Measurements from ENCODE around the gene KCNH2.

The KCNH2 gene

DNA sequence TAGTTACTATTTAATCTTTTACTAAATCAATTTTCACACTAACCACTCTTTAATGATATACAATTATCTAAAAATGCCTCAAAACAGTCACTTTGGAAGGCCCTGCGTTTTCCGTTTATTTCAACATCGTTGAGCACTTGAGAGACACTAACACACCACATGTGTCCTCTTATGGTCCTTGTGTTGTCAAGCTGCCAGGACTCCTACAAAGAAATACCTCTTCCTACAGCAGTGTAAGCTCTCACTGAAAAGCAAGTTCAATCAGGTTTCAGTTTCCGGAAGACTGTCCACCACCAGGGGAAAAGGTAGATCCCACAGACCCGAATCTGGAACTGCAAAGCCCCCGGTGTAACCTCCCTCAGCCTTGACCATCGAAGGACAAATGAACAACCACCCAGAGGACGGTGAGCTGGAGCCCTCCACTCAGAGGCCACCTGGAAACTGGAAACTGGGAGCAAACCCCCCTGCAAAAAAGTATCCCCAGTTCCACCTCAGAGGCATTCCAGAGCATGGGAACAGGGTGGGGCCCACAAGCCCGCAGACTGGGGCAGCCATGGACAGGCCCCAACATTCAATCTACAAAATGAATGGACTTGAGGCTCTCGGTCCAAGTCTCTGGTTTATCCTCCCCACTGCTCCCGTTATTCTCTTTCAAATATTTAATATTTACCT, 37.6 kb downstream of the KCNH2 start:
- no peak for DNase-seq
- no peak overlapping the region for H3K4me3 Mint-ChIP-seq
- TF ChIP-seq, protein P1, sequence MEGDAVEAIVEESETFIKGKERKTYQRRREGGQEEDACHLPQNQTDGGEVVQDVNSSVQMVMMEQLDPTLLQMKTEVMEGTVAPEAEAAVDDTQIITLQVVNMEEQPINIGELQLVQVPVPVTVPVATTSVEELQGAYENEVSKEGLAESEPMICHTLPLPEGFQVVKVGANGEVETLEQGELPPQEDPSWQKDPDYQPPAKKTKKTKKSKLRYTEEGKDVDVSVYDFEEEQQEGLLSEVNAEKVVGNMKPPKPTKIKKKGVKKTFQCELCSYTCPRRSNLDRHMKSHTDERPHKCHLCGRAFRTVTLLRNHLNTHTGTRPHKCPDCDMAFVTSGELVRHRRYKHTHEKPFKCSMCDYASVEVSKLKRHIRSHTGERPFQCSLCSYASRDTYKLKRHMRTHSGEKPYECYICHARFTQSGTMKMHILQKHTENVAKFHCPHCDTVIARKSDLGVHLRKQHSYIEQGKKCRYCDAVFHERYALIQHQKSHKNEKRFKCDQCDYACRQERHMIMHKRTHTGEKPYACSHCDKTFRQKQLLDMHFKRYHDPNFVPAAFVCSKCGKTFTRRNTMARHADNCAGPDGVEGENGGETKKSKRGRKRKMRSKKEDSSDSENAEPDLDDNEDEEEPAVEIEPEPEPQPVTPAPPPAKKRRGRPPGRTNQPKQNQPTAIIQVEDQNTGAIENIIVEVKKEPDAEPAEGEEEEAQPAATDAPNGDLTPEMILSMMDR (IDR thresholded peaks at IDR 0.05): no peak
- no peaks in the 10 kb centered on the region for H3K9me3 Mint-ChIP-seq
- peaks cover 29% of the 10 kb centered on the region for H3K27me3 Mint-ChIP-seq (ENCODE audit: low read depth, poor library complexity)
- H3K36me3 Mint-ChIP-seq (ENCODE audit: low read depth): no peaks in the 10 kb centered on the region
- H3K27ac Mint-ChIP-seq: no peak overlapping the region
- H3K4me1 Mint-ChIP-seq: peaks cover 61% of the 10 kb centered on the region

DNA sequence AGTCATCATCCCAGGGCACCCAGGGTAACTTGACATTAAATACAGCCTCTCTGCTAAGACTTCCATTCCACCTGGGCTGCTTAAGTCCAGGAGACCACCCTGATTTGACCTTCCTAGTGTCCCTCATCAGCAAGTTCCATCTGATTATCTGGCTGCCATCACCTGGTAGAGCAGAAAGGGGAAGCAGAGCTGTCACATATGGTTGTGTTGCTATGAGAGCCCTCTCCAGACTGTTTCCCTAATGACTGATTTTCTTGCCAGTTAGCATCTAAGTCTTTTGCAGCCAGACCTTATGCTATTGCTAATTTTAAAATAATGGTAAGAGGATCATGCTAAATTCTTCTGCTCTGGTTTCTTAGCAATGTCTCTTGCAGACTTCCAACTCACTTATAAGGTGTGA, 38.7 kb downstream of the KCNH2 start:
- TF ChIP-seq, protein P1 (IDR thresholded peaks at IDR 0.05): no peak
- peaks cover 50% of the 10 kb centered on the region for H3K4me1 Mint-ChIP-seq
- H3K9me3 Mint-ChIP-seq: no peaks in the 10 kb centered on the region
- peaks cover 28% of the 10 kb centered on the region for H3K27me3 Mint-ChIP-seq (ENCODE audit: low read depth, poor library complexity)
- H3K4me3 Mint-ChIP-seq: no peak overlapping the region
- H3K36me3 Mint-ChIP-seq (ENCODE audit: low read depth): no peaks in the 10 kb centered on the region
- H3K27ac Mint-ChIP-seq: no peak overlapping the region
- no peak for DNase-seq

DNA sequence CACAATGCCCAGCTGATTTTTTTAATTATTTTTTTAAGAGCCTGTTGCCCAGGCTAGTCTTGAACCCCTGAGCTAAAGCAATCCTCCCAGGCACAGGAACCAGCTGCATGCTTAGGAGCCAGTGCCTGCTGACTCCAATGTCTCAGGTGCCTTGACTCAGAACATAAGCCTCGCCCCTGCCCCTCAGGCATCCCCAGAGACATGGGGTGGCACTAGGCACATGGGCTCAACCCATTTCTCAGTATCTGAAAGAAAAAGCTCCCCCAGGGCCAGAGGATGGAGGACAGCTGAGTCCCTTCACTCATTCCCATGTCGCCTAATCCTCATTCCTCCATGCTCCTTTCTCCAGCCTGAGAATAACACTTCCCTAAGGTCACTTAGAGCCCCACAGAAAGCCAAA, 39.1 kb downstream of the KCNH2 start:
- Mint-ChIP-seq H3K4me3 (no peak overlapping the region), H3K36me3 (ENCODE audit: low read depth) (no peaks in the 10 kb centered on the region), H3K4me1 (peaks cover 46% of the 10 kb centered on the region), H3K27me3 (ENCODE audit: low read depth, poor library complexity) (peaks cover 24% of the 10 kb centered on the region), H3K9me3 (no peaks in the 10 kb centered on the region), H3K27ac (no peak overlapping the region)
- TF ChIP-seq, protein P1 (IDR thresholded peaks at IDR 0.05): no peak
- no peak for DNase-seq

DNA sequence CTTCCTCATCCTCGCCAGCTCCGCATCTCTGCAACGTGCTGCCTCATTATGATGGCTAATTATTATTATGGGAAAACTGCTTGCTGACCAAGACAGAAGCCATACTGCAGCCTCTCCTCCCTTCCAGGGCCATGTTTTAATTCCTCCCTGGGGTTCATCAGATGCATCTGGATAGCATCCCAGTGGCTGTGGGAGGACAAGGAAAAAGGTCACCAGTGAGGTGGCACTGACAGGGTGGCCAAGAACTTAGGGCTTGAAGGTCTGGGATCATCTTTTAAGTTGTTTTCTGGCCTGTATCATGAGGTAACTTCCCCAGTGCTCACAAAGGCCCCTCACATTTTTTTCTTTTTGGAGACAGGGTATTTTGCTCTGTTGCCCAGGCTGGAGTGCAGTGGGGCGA, 39.6 kb downstream of the KCNH2 start:
- DNase-seq: no peak
- TF ChIP-seq, protein P1 (IDR thresholded peaks at IDR 0.05): no peak
- Mint-ChIP-seq H3K27me3 (ENCODE audit: low read depth, poor library complexity) (peaks cover 23% of the 10 kb centered on the region), H3K4me3 (no peak overlapping the region), H3K27ac (no peak overlapping the region), H3K9me3 (no peaks in the 10 kb centered on the region), H3K4me1 (peaks cover 45% of the 10 kb centered on the region), H3K36me3 (ENCODE audit: low read depth) (no peaks in the 10 kb centered on the region)

DNA sequence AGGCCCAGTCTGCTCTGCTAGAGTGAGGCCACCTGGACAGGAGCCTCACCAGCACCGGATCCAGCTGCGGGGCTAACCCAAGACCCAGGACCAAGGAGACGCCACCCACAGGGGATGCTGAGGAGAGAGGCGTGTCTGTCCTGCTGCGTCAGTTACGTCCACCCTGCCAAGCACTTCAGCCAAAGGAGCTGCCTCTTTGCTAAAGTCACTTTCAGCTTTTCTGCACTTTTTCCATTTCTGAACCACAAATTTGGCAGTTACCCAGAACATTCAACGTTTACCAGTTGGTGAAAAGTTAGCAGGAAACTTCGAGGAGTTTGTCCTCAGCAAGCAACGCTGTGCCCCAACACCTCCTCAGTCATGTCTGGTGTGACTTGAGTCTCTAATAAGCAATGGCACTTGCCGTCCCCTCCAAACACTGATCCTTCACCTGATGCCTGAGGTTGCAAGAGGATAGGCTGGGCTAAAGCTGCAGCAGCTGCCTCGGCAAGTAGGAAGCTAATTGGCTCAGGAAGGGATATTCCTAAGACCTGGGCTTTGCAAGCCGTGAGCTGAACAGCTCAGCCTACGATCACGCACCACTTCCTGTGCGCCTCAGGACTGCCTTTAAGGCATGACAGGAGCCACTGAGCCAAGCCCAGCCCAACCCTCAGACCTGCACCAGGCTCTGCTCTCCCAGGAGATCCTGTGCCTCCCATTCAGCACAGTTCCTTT, 40.1 kb downstream of the KCNH2 start:
- H3K9me3 Mint-ChIP-seq: no peaks in the 10 kb centered on the region
- H3K4me1 Mint-ChIP-seq: peaks cover 43% of the 10 kb centered on the region
- H3K27ac Mint-ChIP-seq: no peak overlapping the region
- no peak for DNase-seq
- no peak overlapping the region for H3K4me3 Mint-ChIP-seq
- no peaks in the 10 kb centered on the region for H3K36me3 Mint-ChIP-seq (ENCODE audit: low read depth)
- peaks cover 23% of the 10 kb centered on the region for H3K27me3 Mint-ChIP-seq (ENCODE audit: low read depth, poor library complexity)
- TF ChIP-seq, protein P1 (IDR thresholded peaks at IDR 0.05): no peak

DNA sequence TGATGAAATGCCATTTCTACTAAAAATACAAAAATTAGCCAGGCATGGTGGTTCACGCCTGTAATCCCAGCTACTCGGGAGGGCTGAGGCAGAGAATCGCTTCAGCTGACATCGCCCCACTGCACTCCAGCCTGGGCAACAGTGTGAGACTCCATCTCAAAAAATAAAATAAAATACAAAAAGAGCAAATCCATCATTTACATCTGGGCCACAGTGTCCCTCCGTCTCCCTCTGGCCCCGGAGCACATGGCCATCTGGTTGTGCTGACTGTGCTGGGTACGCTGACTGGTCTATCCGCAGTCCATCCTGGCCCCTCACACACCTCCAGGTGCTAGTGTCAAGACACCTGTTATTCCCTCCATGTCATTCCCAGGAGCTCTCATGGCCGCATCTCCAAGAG, 42.1 kb downstream of the KCNH2 start:
- Mint-ChIP-seq H3K9me3 (no peaks in the 10 kb centered on the region), H3K27me3 (ENCODE audit: low read depth, poor library complexity) (peaks cover 23% of the 10 kb centered on the region), H3K36me3 (ENCODE audit: low read depth) (no peaks in the 10 kb centered on the region), H3K27ac (no peak overlapping the region), H3K4me1 (peaks cover 27% of the 10 kb centered on the region), H3K4me3 (no peak overlapping the region)
- DNase-seq: no peak
- TF ChIP-seq, protein P1 (IDR thresholded peaks at IDR 0.05): no peak

Measured in nephron progenitor cell (in vitro differentiated cells).